Fibroblast of skin of scalp (primary cell): ENCODE measurements around the gene IGSF23.
"Not testable (repeated sequence)": the region's sequence is repeated elsewhere in the genome, so short reads cannot be mapped to it uniquely, and the experiment has no call there.

Source experiments
- DNase-seq: peaks from one replicate; pipeline ENCODE4 v3.0.0-alpha.2; 2013

Gene IGSF23

DNA sequence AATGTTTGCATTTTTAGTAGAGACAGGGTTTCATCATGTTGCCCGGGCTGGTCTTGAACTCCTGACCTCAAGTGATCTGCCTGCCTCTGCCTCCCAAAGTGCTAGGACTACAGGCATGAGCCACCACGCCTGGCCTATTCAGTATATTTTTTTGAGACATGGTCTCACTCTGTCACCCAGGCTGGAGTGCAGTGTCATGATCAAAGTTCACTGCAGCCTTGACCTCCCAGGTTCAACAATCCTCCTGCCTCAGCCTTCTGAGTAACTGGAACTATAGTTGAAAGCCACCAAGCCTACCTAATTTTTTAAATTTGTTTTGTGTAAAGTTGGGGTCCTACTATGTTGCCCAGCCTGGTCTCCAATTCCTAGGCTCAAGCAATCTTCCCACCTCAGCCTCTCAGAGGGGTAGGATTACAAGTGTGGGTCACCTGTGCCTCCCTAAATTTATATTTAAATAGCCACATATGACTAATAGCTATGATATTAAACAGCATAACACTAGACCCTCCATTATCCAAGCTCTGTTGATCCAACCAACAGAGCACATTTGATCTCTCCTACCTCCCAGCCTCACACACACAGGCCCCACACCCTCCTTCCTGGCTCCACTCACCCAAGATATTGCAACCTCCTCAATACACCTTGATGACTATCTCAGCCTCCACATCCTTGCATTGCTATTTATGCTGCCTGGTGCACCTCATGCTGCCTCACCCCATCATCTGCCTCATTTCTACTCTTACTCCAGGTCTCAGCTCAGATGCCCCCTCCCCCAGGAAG is 55.8 kb downstream of the IGSF23 start:
- no peak for DNase-seq

GRCh38 chr19:44670027-44670426 is 56.7 kb downstream of the IGSF23 start:
- not testable (repeated sequence) for DNase-seq

GRCh38 chr19:44671400-44671799 is 58.0 kb downstream of the IGSF23 start, which contains the start of gene CEACAM19:
Gene CEACAM19, plus strand, starts transcription at chr19:44671482. Its CDS starts 450 bp downstream, at chr19:44671932.
- DNase-seq: no peak

DNA sequence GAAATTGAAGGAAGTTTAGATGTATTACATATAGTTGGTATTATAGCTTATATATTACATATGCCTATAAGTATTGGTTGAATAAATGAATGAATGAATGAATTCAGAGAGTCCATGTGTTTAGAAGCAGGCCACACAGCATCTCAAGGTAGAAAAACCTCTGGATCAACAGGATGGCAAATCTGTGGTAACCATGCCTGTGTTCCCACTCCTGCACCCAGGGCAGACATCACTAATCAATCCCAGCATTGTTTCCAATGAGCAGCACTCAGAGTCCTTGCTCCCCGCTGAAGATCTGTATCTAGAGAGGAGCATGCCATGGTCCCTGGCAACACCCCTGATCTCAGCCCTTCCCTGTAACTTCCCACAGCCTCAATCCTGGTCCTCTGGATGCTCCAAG is 58.9 kb downstream of the IGSF23 start:
- DNase-seq: no peak

DNA sequence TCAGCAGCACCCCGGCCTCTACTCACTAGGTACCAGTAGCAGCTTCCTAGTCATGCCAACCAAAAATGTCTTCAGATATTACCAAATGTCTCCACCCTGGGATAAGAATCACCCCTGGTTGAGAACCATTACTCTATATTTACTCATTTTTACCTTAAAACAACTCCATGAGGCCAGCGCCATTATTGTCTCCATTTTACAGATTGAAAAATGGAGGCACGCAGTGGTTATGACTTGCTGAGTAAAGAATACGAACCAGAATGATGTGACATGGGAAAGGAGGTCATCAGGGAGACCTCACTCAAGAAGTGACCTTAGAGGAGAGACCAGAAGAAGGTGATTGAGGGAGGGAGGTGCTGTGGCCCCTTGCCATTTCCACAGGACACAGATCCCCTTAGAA is 60.1 kb downstream of the IGSF23 start:
- DNase-seq: no peak

- DNase-seq: no peak
Observed at GRCh38 chr19:44675521-44675920, 62.2 kb downstream of the IGSF23 start.

GRCh38 chr19:44677019-44677811 is 63.9 kb downstream of the IGSF23 start:
- DNase-seq: peak; percentile 76

DNA sequence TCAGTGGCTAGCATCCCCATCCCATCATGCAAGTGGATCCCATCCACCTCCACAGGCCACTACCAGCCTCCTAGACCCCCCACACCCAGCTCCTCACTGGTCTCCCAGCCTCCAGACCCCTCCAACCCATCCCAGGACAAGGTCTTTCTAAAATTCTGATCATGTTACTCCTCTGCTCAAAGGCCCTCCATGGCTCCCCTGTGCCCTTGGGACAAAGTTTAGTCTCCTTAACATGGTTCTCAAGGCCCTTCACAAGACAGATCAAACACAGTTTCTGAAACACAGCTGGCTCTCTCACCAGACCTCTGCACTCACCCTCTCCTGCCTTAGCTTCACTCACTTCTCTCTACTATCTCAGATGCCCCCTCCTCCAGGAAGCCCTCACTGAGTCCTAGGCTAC is 67.2 kb downstream of the IGSF23 start:
- no peak for DNase-seq

DNA sequence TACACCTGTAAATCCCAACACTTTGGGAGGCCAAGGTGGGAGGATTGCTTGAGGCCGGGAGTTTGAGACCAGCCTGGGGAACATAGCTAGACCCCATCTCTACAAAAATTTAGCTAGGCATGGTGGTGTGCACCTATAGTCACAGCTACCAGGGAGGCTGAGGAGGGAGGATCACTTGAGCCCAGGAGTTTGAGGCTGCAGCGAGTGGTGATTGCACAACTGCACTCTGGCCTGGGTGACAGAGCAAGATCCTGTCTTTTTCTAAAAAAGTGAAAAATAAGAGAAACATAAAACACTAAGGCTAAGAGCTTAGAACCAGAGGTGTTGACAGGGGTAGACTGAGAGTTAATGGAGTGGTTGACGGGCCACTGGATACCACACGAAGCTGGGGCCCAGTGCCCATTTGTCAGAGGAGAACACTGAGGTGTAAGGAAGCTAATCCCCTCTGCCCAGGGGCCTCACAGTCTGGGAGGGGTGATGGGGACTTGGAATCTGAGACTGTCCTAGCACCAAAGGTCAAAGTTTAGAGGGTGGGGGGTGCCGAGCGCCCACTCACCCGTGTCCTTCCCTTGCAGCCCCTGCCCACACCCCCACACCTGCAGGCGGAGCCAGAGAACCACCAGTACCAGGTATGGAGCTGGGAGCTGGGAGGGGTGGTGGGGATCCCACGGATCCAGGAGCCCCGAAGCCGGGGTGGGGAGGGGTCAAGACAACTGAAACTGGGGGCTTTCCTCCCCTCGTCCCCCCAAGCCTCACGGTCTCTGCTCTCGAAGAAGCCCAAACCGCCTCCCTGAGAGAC is 68.8 kb downstream of the IGSF23 start:
- no peak for DNase-seq

- no peak for DNase-seq
Observed at GRCh38 chr19:44682807-44683206, 69.4 kb downstream of the IGSF23 start.

DNA sequence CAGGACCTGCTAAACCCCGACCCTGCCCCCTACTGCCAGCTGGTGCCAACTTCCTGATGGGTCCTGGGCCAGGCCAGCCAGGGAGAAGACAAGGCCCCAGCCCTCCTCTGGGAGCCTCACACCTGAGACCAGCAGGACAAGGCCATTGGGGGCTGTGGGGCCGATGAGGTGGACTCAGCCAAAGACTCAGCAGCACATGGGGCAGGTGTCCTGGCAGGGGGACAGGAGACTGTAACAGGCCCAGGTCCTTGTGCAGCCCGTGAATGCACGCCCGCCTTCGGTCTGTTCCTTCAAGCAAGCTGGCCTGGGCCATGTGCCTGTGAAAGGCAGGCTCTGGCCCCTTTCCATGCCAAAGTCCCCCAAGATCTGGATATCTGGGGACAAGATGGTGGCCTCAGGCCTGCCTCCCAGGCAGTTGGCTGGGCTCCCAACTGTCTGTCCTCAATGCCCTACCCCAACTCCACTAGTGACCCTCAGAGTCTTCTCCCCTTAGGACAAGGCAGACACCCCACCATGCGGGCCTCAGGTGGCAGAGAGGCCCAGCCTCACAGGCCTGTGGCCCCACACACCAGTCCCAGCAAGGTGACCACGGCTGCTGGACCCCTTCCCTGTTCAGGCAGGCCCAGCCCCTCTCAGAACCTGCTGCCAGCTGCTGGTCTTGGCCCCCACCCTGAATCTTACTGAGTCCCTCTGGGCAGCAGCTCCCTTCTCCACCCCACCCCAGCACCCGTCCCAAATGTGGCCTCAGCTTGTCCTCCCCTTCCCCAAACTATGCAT is 70.3 kb downstream of the IGSF23 start:
- no peak for DNase-seq

GRCh38 chr19:44684396-44684795 is 71.0 kb downstream of the IGSF23 start:
- DNase-seq: not testable (repeated sequence)

DNA sequence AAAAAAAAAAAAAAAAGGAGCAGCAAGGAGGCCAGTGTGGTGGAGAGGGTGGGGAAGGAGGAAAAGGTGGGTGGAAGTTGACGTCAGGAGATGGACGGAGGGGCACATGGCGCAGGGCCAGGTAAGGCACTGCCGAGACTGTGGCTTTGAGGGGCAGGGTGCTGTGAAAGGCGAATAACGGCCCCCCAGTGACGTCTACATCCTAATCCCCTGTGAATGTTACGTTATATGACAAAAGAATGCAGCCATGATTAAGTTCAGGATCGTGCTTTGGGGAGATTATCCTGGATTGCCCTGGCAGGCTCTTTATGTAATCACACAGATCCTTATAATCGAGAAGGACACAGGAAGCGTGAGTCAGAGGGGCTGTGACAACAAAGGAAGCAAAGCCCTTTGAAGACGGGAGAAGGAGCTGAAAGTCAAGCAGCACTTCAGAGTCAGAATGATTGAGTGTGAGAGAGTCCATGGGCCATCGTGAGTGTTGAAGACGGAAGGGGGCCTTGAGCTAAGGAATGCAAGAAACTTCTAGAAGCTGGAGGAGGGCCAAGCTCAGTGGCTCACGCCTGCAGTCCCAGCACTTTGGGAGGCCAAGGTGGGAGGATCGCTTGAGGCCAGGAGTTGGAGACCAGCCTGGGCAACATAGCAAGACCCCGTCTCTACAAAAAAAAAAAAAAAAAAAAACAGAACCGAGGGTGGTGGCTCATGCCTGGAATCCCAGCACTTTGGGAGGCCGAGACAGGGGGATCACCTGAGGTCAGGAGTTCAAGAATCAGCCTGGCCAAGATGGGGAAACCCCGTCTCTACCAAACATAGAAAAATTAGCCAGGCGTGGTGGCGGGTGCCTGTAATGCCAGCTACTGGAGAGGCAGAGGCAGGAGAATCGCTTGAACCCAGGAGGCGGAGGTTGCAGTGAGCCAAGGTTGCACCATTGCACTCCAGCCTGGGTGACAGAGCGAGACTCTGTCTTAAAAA is 71.8 kb downstream of the IGSF23 start:
- DNase-seq: peak; percentile 87

- peak; percentile 13 for DNase-seq
Observed at GRCh38 chr19:44685877-44686276, 72.5 kb downstream of the IGSF23 start.
